HG03280 (cell line): Measurements from ENCODE around the gene EDN1.

Source experiments
- ATAC-seq: cut with Tn5 transposase; IDR thresholded peaks from one replicate; pipeline ENCODE4 v1.9.1; 2021; ENCODE audit warnings: mild to moderate bottlenecking, moderate library complexity; ENCODE audit not compliant: unreplicated experiment

The EDN1 gene

DNA sequence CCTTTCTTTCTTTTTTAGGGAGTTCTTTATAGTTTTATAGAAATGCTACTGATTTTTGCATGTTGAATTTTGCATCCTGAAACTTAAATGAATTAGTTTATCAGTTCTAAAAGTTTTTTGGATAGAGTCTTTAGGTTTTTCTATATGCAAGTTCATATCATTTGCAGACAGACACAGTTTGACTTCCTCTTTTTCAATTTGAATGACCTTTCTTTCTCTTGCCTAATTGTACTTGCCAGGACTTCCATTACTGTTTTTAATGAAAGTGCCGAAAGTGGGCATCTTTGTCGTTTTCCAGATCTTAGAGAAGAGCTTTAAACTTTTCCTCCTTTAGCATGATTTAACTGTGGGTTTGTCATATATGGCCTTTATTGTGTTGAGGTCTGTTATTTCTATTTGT lies 21.1 kb upstream of the EDN1 start:
- no peak for ATAC-seq

- no peak for ATAC-seq
Observed at GRCh38 chr6:12270551-12271230, 19.5 kb upstream of the EDN1 start.

- no peak for ATAC-seq
Observed at GRCh38 chr6:12271594-12271993, 18.6 kb upstream of the EDN1 start.

DNA sequence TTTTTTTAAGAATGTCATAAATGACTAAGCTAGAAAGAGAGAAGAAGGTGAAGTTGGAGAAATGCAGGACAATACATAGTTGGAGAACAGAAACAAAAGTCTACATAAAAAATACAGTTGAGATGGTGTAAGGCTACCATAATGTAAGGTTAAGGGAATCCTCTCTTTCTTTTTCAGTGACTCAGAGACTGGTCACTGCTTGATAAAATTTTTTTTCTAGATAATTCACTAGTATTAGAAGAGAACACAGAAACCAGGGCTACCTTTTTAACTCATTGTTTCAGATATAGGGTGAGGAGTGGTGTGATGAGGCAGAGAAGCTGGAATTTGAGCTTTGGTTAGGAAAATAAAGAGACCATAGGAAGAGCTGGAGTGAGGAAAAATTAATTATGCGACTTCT lies 18.2 kb upstream of the EDN1 start:
- no peak for ATAC-seq

GRCh38 chr6:12275107-12275506 lies 15.1 kb upstream of the EDN1 start:
- ATAC-seq = no peak

DNA sequence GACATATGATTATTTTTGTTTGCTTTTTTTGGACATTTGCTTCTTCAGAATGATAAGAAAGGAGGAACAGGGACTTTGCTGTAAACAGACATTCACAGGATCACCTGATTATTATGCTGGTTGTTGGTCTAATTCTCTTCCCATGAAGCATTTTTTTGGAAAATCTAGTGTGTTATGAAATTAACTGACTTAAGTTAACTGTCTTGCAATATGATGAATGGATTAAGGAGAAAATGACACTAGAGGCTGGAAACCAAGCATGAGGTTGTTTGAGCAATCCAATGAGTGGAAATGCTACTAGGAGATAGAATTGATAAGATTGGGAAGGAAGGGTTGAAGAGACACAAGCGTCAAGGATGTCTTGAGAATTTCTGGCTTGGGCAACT lies 13.2 kb upstream of the EDN1 start:
- no peak for ATAC-seq

- no peak for ATAC-seq
Observed at GRCh38 chr6:12277386-12277785, 12.8 kb upstream of the EDN1 start.

DNA sequence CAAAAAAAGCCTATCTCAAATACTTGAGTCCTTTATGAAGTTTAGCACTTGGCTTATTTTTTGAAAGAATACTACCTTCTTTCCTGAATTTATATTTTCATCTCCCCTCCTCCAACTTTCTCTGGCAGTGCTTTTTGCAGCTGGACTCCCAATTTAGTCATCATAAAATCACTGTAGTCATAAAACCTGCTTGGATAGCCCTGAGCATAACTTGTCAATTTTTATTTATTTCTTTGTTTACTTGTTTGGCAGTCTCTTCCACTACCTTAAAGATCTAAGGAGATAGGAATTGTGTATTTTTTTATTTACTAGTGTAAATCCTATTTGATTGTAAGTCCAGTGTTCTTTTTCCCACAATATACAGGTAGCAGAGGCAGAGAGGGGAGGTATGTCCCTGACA lies 11.2 kb upstream of the EDN1 start:
- ATAC-seq = no peak

DNA sequence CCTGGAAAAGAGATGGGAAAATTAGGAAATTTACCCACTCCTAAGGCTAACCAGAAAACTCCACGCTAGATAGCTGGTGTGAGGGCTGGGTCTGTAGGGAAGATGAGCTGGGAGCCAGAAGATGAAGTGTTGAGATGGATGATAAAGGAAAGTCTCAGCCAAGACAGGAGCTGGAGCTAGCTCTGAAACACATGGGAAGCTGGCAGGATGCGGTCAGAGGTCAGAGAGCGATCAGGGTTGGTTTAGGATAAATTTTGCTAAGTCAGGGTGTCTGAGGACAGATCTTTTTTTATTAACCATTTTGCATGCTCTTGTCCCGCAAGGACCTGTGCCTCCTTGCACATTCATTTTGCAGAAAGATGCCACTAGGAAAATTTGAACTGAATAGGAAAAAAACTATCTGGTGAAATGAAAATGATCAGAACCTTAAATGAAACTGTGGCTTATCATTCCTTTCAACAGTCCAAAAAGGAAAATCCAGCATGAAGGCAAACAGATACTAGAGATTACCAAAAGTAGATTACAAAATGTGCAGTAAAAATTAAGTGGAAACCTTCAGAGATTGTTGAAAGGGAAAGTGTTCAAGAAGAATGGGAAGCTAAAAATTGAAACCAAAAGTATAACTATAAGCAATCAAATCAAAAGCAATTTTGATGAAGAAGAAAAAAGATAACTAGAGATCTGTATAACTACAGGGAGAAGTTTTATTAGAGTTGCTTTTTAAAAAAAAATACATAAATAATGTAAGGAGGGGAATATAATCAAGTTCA lies 10.7 kb upstream of the EDN1 start:
- ATAC-seq = no peak

DNA sequence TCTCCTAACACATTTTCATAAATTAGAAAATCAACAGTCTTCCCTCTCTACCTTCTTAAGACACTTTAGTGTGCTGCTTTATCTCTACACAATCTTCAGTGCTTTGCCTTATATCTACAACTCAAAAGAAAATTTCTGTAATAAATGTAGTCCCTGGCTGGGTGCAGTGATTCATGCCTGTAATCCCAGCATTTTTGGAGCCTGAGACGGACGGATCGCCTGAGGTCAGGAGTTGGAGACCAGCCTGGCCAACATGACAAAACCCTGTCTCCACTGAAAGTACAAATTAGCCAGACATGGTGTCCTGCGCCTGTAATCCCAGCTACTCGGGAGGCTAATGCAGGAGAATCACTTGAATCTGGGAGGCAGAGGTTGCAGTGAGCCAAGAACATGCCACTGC lies 9.7 kb upstream of the EDN1 start:
- ATAC-seq = no peak

DNA sequence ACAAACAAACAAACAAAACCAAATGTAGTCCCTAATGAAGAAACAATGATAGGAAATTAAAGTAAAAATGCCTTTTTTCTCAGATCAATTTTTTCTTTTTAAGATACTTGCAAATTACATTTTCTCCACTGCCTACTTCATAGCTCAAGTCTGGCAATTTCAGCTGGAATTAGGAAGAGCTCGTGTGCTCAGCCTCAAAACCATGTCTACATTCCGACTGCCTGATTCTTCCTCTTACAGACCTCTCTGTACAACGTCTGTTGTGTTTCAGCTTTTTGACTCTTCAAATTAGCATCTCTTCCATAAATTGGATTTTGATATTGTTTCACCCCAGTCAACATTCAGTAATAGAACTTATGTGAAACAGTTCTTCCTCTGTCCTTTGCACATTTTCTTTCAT lies 9.3 kb upstream of the EDN1 start:
- no peak for ATAC-seq

- no peak for ATAC-seq
Observed at GRCh38 chr6:12283904-12284303, 6.3 kb upstream of the EDN1 start.

DNA sequence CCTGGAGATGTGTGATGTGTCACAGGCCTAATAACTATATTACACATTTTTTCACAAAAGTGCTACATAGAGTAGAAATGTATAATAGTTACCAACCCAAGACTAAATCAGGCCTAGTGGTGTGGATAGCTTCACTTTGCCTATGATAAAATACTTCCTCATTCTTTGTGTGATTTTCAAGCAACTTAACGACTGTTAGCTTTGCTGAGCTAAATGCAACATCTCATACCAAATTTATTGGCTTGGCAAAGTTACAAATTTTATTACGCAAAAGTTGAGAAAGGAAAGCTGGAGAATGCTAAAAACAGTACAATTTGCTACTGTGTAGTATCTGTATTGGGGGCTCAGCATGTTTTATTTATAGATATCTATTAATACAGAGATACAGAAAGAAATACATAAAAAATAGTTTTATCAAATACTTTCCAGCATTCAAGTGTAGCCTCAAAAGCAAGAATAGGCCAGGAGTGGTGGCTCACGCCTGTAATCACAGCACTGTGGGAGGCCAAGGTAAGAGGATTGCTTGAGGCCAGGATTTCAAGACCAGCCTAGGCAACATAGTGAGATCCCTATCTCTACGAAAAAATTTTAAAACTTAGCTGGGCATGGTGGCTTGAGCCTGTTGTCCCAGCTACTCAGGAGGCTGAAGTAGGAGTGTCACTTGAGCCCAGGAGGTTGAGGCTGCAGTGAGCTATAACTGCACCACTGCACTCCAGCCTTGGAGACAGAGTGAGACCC lies 3.6 kb upstream of the EDN1 start:
- no peak for ATAC-seq

DNA sequence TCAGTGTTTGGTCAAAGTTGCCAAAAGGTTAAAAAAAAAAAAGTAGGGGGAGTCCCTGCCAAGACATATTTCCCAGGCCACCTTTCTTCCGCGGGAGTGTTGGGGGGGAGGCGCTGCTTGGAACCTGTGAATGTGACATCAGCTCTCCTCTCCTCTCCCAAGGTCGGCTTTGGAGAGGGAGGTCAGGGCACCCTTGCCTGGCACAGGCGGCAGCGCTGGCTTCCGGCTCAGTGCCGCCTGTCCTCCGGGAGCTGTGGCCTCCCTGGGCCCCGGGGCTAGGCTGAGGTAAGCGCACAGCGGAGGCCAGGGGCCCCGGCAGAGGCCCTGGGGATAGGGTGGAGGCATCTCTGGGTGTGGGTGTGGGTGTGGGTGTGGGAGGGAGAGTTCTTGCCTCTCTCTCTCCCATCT lies 1.9 kb upstream of the EDN1 start:
- ATAC-seq = no peak

DNA sequence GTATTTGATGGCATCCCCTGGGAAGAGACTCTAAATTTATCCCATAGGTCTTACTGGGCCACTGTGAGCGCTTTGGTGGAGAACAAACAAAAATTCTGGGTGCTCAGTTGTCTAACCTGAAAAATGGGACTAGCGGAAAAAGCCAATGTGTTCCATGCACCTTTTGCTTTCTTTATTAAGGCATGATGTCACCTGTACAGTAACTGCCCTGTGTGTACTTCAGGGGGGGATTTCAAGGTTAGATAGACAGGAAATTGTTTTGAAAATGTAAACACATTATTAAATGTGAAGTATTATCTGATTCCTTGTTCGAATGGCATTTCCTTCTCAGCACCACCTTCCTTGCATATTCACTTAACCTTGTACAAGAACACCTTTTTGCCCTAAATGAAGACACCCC lies 1.2 kb upstream of the EDN1 start:
- no peak for ATAC-seq

DNA sequence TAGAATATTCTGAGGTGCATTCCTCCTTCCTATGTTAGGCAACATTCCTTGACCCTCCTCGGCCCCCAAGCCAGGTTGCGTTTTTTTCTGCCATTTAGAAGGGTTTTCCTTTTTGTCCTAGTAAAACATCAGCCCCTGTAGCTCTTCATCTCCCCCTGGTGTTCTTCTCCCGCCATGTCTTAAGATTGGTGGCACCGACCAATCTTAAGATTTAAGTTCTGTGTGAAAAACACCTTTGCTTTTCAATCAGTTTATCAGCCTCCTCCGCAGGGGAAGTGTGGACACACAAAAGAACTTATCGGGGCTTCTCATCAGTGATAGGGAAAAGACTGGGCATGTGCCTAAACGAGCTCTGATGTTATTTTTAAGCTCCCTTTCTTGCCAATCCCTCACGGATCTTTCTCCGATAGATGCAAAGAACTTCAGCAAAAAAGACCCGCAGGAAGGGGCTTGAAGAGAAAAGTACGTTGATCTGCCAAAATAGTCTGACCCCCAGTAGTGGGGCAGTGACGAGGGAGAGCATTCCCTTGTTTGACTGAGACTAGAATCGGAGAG lies 719 bp upstream of the EDN1 start:
- ATAC-seq = no peak

DNA sequence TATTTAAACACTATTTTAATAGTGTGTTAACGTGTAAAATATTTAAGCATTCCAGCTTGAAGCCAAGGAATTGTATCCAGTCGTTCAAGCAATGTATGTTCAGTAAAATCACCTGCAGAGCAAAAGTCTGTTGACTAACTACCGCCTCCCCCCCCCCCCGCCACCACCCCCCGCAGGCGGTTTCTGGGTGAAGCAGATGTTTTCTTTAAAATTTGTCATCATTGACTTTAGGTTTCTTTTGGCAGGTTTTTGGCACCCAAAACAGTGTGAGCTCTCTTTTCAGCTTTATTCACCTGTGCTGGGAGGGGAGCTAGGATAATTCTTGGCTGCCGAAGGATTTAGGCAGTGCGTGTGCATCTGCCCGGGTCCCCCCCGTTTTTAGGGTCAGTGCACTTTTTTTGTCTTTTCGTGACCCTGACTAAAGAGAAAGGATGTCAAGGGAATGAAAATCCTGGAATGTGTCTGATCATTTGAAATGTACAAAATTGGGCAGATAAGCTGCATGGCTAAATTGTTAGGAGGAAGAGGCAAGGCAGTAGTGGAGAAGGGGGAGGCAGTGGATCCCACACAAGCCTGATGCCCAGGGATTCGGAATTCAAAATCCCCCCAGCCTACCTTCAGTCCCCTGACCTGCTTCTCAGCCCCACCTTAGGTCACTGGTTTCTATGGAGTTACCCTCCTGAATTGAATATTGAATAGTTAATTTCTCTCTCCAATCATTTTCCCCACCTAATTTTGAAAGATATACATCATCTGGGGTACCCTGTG lies 1.1 kb downstream of the EDN1 start:
- no peak for ATAC-seq

DNA sequence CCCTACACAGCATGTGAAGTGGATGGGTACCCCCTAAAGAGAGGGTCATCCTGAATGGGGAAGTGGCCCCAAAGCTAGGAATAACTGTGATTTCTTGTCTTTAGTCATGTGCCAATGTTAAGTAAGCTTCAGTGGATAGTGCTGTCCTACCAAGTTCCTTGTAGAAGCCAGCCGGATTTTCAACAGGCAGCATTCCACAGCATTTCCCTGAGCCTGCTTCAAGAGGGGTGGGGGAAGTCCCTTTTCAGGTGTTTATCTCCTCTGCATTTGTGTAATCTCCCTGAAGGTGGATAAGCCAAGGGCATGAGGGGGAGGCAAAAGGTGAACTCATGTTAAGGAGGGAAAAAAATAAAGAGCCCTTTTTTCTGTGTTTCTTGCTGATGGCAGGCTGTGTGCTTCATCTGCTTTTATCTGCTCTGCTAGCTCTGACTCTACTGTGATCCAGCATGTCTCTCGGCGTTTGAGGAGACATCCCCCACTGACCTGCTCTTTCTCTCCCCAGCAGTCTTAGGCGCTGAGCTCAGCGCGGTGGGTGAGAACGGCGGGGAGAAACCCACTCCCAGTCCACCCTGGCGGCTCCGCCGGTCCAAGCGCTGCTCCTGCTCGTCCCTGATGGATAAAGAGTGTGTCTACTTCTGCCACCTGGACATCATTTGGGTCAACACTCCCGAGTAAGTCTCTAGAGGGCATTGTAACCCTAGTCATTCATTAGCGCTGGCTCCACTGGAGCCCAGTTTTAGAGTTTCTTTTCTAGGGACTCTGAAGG lies 1.9 kb downstream of the EDN1 start:
- no peak for ATAC-seq

GRCh38 chr6:12293235-12293930 lies 3.2 kb downstream of the EDN1 start:
- no peak for ATAC-seq
